Stimulated activated CD8-positive, alpha-beta memory T cell treated with anti-CD3 and anti-CD28 coated beads, Interleukin-15, amount 100 ng/mL, for 1 hour (primary cell): Measurements from ENCODE around the gene BRCA1.
"Not testable (repeated sequence)": the region's sequence is repeated elsewhere in the genome, so short reads cannot be mapped to it uniquely, and the experiment has no call there.

Experiments used
- DNase-seq: peaks from one replicate; pipeline ENCODE4 v3.0.0-alpha.2; 2020; ENCODE audit warnings: low read depth

The BRCA1 gene

DNA sequence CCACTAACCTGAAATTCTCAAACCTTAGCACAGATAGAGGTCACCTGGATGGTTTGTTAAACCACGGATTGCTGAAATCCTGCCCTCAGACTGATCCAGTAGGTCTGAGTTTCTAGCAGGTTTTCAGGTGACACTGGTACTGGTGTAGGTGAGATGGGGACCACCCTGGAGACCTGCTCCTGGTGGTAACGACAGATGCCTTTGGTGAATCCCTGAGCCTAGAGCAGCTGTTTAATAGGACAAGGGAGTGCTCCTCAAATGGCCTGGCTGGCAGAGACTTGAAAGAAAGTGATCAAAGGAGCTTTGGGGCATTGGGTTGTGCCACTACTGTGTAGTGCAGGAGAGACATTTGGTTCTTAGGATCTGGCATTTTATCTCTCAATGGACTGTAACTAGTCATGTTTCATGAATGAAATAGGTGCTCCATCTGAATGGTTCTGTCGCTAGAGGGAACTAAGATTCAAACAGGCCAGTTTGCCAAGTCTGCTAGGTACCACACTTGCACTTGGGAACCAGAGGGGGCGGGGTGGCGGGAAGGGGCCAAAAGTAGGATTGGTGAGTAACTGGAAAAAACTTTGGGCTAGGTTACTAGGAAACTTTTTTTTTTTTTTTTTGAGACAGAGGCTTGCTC is 121.5 kb downstream of the BRCA1 start:
- DNase-seq: no peak

GRCh38 chr17:43000894-43001293 is 124.3 kb downstream of the BRCA1 start:
- not testable (repeated sequence) for DNase-seq

DNA sequence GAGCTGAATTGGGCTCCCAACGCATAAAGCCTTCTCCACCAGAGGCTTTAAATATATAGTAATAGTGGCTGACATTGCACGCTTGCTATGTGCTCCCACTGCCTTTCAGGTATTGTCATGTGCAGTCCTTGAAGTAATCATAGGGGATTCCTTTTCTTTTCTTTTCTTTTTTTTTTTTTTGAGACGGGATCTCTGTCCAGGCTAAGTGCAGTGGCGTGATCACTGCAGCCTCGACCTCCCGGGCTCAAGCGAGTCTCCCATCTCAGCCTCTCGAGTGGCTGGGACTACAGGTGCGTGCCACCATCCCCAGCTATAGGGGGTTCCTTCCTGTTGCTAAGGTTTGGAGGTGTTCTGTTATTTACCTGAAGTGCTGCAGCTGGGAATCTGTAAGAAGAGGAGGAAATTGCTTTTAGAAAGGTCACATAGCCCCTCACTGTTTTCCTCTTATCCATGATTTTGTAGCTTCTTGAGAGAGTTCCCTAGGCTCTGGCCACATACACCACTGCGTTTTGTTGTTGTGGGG is 126.1 kb downstream of the BRCA1 start:
- DNase-seq: no peak

DNA sequence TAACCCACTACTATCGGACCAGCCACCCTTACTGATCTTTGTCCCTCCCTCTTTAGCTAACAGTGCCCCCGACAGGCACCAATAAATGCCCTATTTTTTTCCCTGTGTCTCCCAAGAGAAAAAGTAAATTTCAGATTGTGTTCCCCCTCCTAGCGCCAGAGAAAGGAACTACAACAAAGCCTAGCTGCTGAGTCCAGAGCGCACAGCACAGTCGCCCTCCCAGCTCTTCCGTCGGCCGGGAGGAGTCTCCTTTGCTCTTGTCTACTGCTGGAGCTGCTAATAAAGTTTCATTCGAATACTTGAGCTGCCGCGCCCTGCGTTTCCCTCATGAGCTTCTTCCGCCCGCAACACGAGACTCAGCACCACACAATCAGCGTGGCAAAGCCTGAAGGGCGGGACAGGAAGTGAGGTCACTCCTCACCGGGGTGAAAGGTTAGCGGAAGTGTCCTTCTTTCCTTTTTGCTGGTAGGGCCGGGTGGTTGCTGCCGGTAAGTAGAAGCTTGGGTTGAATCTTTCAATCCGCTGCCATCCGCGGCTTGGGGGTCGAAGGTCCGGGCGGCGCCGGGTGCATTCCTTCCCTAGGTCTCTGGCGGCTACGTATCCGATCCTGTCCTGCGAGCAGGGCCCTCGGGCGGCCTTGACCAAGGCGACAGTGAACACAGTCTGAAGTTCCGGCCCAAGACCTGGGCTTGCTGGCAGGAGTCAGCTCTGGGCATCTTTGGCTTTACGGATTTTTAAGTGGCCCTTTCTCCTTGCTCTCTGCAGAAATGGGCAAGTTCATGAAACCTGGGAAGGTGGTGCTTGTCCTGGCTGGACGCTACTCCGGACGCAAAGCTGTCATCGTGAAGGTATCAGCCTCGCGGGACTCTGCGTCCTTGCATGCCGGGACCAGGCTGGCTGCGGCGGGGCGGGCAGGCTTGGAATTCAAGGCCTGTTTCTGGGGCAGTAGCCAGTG is 126.9 kb downstream of the BRCA1 start, which contains the start of gene RPL27:
RPL27 (plus strand) TSS at position 436 of the 955 bp plus-strand sequence; CDS start at position 768, 332 bp downstream.
- peak; percentile 98 for DNase-seq

- DNase-seq: no peak
Observed at GRCh38 chr17:42997390-42997983, 127.7 kb downstream of the BRCA1 start.
